H1 (cell line): ENCODE data around the gene CBL. TPM values are rescaled to one million over a fixed set of nuclear protein-coding genes. Genes with fewer than 3 reads are reported as not detected.

Source experiments
- CTCF ChIA-PET: fragments of 300-600 bp; sonication (Branson Sonifier 250); formaldehyde crosslinking; loops from one replicate; lab custom pipeline; 2021; ENCODE audit not compliant: partially characterized antibody; lab: Charles Lee
- POLR2A ChIA-PET: fragments of 300-600 bp; sonication (Branson Sonifier 250); formaldehyde crosslinking; loops from one replicate; lab custom pipeline; 2021; ENCODE audit warnings: inconsistent platforms; ENCODE audit not compliant: partially characterized antibody; lab: Charles Lee
- DNase-seq, 2 experiments: peaks; one replicate each; pipeline versions ENCODE4 v3.0.0 to v3.0.0-alpha.2; 2010 to 2022; ENCODE audit warnings: low spot score in 2 of 2, low read depth in 1 of 2, mixed read lengths in 1 of 2
- FAIRE-seq: peaks from 2 replicates; lab custom pipeline; 2011; peaks lifted over from hg19 to GRCh38; lab: Jason Lieb, UNC
- H2AFZ ChIP-seq: 2 replicates; pipeline ENCODE4 v1.8.1; 2012; ENCODE audit warnings: low read length, inconsistent platforms
- H2AK5ac ChIP-seq: 2 replicates; pipeline ENCODE4 v1.6.1; 2013; ENCODE audit warnings: low read depth, low read length
- H2BK120ac ChIP-seq: replicated peaks from 2 replicates; pipeline ENCODE3; 2013; ENCODE audit warnings: low read depth, low read length, inconsistent platforms
- H2BK12ac ChIP-seq: 2 replicates; pipeline ENCODE4 v1.6.1; 2013; ENCODE audit warnings: low read depth, low read length
- H2BK15ac ChIP-seq: 2 replicates; pipeline ENCODE4 v1.6.1; 2013; ENCODE audit warnings: low read length
- H2BK20ac ChIP-seq: 2 replicates; pipeline ENCODE4 v1.6.1; 2013; ENCODE audit warnings: low read length
- H2BK5ac ChIP-seq: 2 replicates; pipeline ENCODE4 v1.6.1; 2013; ENCODE audit warnings: low read depth, low read length
- H3K14ac ChIP-seq: 2 replicates; pipeline ENCODE4 v1.6.1; 2013; ENCODE audit warnings: inconsistent platforms; ENCODE audit not compliant: insufficient read length
- H3K18ac ChIP-seq: 2 replicates; pipeline ENCODE4 v1.6.1; 2013; ENCODE audit warnings: low read length; ENCODE audit errors: extremely low read depth
- H3K23ac ChIP-seq: 2 replicates; pipeline ENCODE4 v1.6.1; 2013; ENCODE audit warnings: inconsistent platforms; ENCODE audit not compliant: insufficient read length
- H3K23me2 ChIP-seq: 2 replicates; pipeline ENCODE4 v1.6.1; 2013; ENCODE audit warnings: low read depth, low read length
- H3K27ac ChIP-seq: 2 replicates; pipeline ENCODE4 v1.6.1; 2011; ENCODE audit warnings: low read depth, low read length, inconsistent platforms
- H3K27me3 ChIP-seq, 4 experiments: replicated peaks in 1 of 4; 1 replicate in 1 of 4; 2 replicates in 3 of 4; pipeline versions ENCODE4 v1.6.1 to v1.8.1; 2011 to 2013; ENCODE audit warnings: low read length in 3 of 4, mild to moderate bottlenecking in 3 of 4, inconsistent platforms in 2 of 4, mixed read lengths in 2 of 4, moderate library complexity in 1 of 4; ENCODE audit not compliant: control insufficient read depth in 3 of 4, insufficient read depth in 3 of 4; ENCODE audit errors: extremely low read depth in 1 of 4
- H3K36me3 ChIP-seq, 4 experiments: 2 replicates each; pipeline versions ENCODE4 v1.6.1 to v1.8.1; 2011 to 2013; ENCODE audit warnings: mild to moderate bottlenecking in 4 of 4, low read length in 3 of 4, moderate library complexity in 2 of 4, control low read depth in 1 of 4, inconsistent platforms in 1 of 4; ENCODE audit not compliant: insufficient read depth in 4 of 4, control insufficient read depth in 2 of 4
- H3K4ac ChIP-seq: replicated peaks from 2 replicates; pipeline ENCODE3; 2013; ENCODE audit warnings: low read length, low read depth, mixed read lengths, inconsistent platforms; ENCODE audit not compliant: insufficient read length
- H3K4me1 ChIP-seq, 4 experiments: replicated peaks in 1 of 4; 1 replicate in 1 of 4; 2 replicates in 3 of 4; pipeline versions ENCODE4 v1.6.1 to v1.8.1; 2011 to 2013; ENCODE audit warnings: low read length in 3 of 4, inconsistent platforms in 2 of 4, mixed read lengths in 1 of 4; ENCODE audit not compliant: insufficient read depth in 4 of 4, control insufficient read depth in 3 of 4
- H3K4me2 ChIP-seq, 2 experiments: 2 replicates each; pipeline versions ENCODE4 v1.6.1 to v1.8.1; 2011 to 2013; ENCODE audit warnings: low read depth in 2 of 2, low read length in 2 of 2, control low read depth in 1 of 2, inconsistent platforms in 1 of 2, mild to moderate bottlenecking in 1 of 2; ENCODE audit not compliant: insufficient read depth in 1 of 2
- H3K4me3 ChIP-seq, 4 experiments: fragments of 200-600, 300-600 bp in 1 of 4; sonication (generic), shearing (Covaris generic), sonication (Bioruptor Twin) in 1 of 4; 2 replicates each; pipeline versions ENCODE4 v1.5.1 to v1.8.1; 2011 to 2016; ENCODE audit warnings: low read length in 4 of 4, low read depth in 3 of 4, control low read depth in 2 of 4, inconsistent platforms in 2 of 4, mild to moderate bottlenecking in 2 of 4, mixed read lengths in 1 of 4, moderate library complexity in 1 of 4; ENCODE audit not compliant: insufficient read depth in 2 of 4; ENCODE audit errors: extremely low read depth in 1 of 4
- H3K56ac ChIP-seq: replicated peaks from 2 replicates; pipeline ENCODE3; 2013; ENCODE audit warnings: low read depth, mild to moderate bottlenecking, mixed read lengths, low read length, inconsistent platforms; ENCODE audit not compliant: insufficient read length
- H3K79me1 ChIP-seq: 2 replicates; pipeline ENCODE4 v1.6.1; 2013; ENCODE audit warnings: low read depth, low read length, control low read depth
- H3K79me2 ChIP-seq, 2 experiments: 2 replicates each; pipeline versions ENCODE4 v1.6.1 to v1.8.1; 2012 to 2013; ENCODE audit warnings: low read length in 2 of 2, mild to moderate bottlenecking in 2 of 2, inconsistent platforms in 1 of 2; ENCODE audit not compliant: insufficient read depth in 2 of 2, control insufficient read depth in 1 of 2
- H3K9ac ChIP-seq, 4 experiments: replicated peaks in 1 of 4; 1 replicate in 1 of 4; 2 replicates in 3 of 4; pipeline versions ENCODE4 v1.6.1 to v1.8.1; 2011 to 2013; ENCODE audit warnings: low read depth in 3 of 4, low read length in 3 of 4, control low read depth in 2 of 4, mild to moderate bottlenecking in 2 of 4, moderate library complexity in 2 of 4, inconsistent platforms in 1 of 4; ENCODE audit errors: extremely low read depth in 1 of 4
- H3K9me3 ChIP-seq, 2 experiments: 2 replicates each; pipeline versions ENCODE4 v1.6.1 to v1.8.1; 2012 to 2013; ENCODE audit warnings: mild to moderate bottlenecking in 2 of 2, moderate library complexity in 2 of 2, control low read depth in 1 of 2, inconsistent platforms in 1 of 2, low read depth in 1 of 2, low read length in 1 of 2, mixed read lengths in 1 of 2; ENCODE audit not compliant: insufficient read depth in 2 of 2
- H4K20me1 ChIP-seq, 2 experiments: replicated peaks in 1 of 2; 2 replicates each; pipeline versions ENCODE3 to v1.8.1; 2011 to 2013; ENCODE audit warnings: inconsistent platforms in 2 of 2, low read length in 2 of 2, mild to moderate bottlenecking in 1 of 2; ENCODE audit not compliant: insufficient read depth in 2 of 2, control insufficient read depth in 1 of 2
- H4K5ac ChIP-seq: 2 replicates; pipeline ENCODE4 v1.6.1; 2013; ENCODE audit warnings: low read length, low read depth, mixed read lengths, inconsistent platforms; ENCODE audit not compliant: insufficient read length
- H4K8ac ChIP-seq: 2 replicates; pipeline ENCODE4 v1.8.0; 2013; ENCODE audit warnings: mild to moderate bottlenecking, moderate library complexity, low read length, inconsistent platforms; ENCODE audit not compliant: insufficient read depth; ENCODE audit errors: extremely low read depth
- H4K91ac ChIP-seq: replicated peaks from 2 replicates; pipeline ENCODE3; 2013; ENCODE audit warnings: low read length, mixed read lengths, inconsistent platforms; ENCODE audit not compliant: insufficient read length
- CBX5 ChIP-seq: fragments of 300-800, 300-1000 bp; sonication (generic); IDR thresholded peaks from 2 replicates; pipeline ENCODE4 v1.7.1; 2016; ENCODE audit warnings: antibody characterized with exemption, low read length, low read depth
- EGR1 ChIP-seq: IDR thresholded peaks from 2 replicates; pipeline ENCODE4 v1.6.1; 2011; ENCODE audit warnings: low read depth, low read length, borderline replicate concordance
- POLR2AphosphoS5 ChIP-seq: IDR thresholded peaks from 2 replicates; pipeline ENCODE4 v1.6.1; 2011; ENCODE audit warnings: low read depth, low read length
- SIN3A ChIP-seq, 2 experiments: IDR thresholded peaks in 1 of 2; conservative IDR thresholded peaks in 1 of 2; 2 replicates each; pipeline ENCODE4 v1.6.1; 2011 to 2012; ENCODE audit warnings: low read length in 2 of 2, improper control_type of control experiment in 1 of 2, low read depth in 1 of 2, mild to moderate bottlenecking in 1 of 2
- WGBS, 2 experiments: shearing (Covaris generic) in 1 of 2; methylation state at CpG; one replicate each; pipeline versions ENCODE4 v1.1.6 to v1.1.7; 2013 to 2015; ENCODE audit warnings: low lambda C conversion rate in 2 of 2, mixed read lengths in 2 of 2, inconsistent platforms in 1 of 2, low coverage in 1 of 2, missing lambda C conversion rate in 1 of 2; ENCODE audit not compliant: insufficient replicate concordance in 2 of 2, insufficient coverage in 1 of 2, insufficient read length in 1 of 2; ENCODE audit errors: extremely low coverage in 1 of 2, missing lambda C conversion rate in 1 of 2; 5-methylcytosine and 5-hydroxymethylcytosine counted together
- polyA plus RNA-seq, 7 experiments: library from polyadenylated mRNA; depleted of rRNA in 3 of 7; stranded (reverse) in 5 of 7; unstranded in 2 of 7; fragments of >200 nt in 5 of 7; fragments of 200-250 nt in 2 of 7; gene quantifications; 1 replicate in 5 of 7; 2 replicates in 1 of 7; 4 replicates in 1 of 7; pipeline versions ENCODE4 v1.2.1 to v1.2.3, GENCODE V29; 2011 to 2013; ENCODE audit warnings: missing spikeins in 2 of 7, mixed read lengths in 2 of 7
- total RNA-seq: library from RNA; stranded (reverse); fragmentation: NEBNext Ultra II Directional; extraction: Animal tissue kit (Norgen Biotek cat#: 25700); gene quantifications from 2 replicates; pipeline ENCODE4 v1.2.1, GENCODE V29; 2021
- TF ChIP-seq, protein P1 (sequence below): IDR thresholded peaks from 2 replicates; pipeline ENCODE4 v1.6.1; 2011; ENCODE audit warnings: low read depth, mild to moderate bottlenecking, low read length; ENCODE audit not compliant: insufficient read depth

CBL gene
- total and polyA plus RNA-seq, 2 of the 8 experiments (the other 6 are each of a cell fraction or from before 2014, with no cell fraction given), result 23.1 to 57.8 TPM

DNA sequence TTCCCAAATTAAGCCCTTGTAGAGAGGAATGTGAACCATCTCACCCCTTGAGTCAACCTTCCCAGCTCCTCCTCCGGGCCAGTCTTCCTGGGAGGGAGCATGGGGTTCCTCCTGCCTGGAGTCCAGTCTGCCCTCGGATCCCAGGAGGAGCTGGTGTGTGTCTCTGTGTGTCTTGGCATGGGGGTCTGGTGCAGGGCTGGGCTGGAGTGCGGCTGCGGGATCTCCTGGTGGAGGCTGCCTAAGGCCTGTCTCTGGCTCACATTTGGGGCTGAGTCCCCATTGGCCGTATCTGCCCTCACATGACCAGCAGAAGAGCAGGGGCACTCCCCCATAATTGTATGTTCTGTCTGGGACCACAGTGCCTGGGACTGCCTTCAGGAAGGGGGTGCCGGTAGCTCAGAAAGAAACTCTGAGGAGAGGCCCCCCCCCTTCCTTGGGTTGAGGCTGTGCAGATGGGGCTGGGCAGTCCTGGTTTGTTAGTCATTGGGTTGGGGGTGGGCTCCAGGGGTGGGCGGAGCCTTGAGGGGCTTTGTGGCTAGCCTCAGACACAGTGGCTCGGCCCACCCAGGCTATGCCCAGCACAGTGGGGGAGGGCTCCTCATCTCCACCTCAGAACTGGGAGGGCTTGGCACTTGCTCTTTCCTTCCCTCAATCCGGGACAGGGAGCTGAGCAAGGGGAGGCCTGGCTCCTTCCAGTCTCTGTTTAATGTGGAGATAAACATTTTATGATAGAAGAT, 131.6 kb downstream of the CBL start:
- Histone ChIP-seq H3K23me2 (peaks cover 20% of the 10 kb centered on the region; the same call in 1 of the 2 replicates), H3K27me3 (peaks cover 12 to 41% (median 33%) of the 10 kb centered on the region in 4 experiments), H3K79me2 (peaks cover 5 to 26% of the 10 kb centered on the region in 2 experiments; a peak in 3 of 4 replicates), H3K14ac (no peak overlapping the region), H3K79me1 (peaks cover 12% of the 10 kb centered on the region), H3K4me2 (peak overlapping the region; percentile 56 to 76), H4K5ac (peak overlapping the region; percentile 84), H4K20me1 (peaks cover 3 to 16% of the 10 kb centered on the region in 2 experiments), H4K91ac (peak overlapping the region; percentile 67), H2BK20ac (no peak overlapping the region), H3K23ac (no peak overlapping the region), H2BK5ac (peak overlapping the region; percentile 76), H3K36me3 (peaks cover 0 to 6% (median 2%) of the 10 kb centered on the region in 4 experiments; a peak in 1 of 8 replicates), H2BK15ac (peak overlapping the region; percentile 83; the same call in 1 of the 2 replicates), H3K4ac (peak overlapping the region; percentile 13), H3K9ac (no peak overlapping the region), H2AK5ac (no peak overlapping the region), H2BK120ac (peak overlapping the region; percentile 72), H3K4me1 (peaks cover 5 to 38% (median 28%) of the 10 kb centered on the region in 4 experiments), H4K8ac (peak overlapping the region; percentile 62; the same call in 1 of the 2 replicates), H3K27ac (peak overlapping the region; percentile 64; the same call in 1 of the 2 replicates), H3K56ac (no peak overlapping the region), H2BK12ac (0 out of 2 replicates have a peak overlapping the region, but pooled peaks have one; percentile 42), H3K4me3 (peak overlapping the region in 3 of 4 experiments; percentile 15 to 69 (median 30); a peak in 4 of 8 replicates), H3K18ac (peak overlapping the region; percentile 88), H2AFZ (no peak overlapping the region; the same call in 1 of the 2 replicates), H3K9me3 (no peaks in the 10 kb centered on the region)
- DNase-seq, result peak in 1 of 2 experiments; percentile 80
- FAIRE-seq, result peak; percentile 28
- POLR2A ChIA-PET, result interaction anchor here (0.9 to 3.4 kb wide), 20 partner anchors 10 to 253 kb away, joined by 3 to 29 read pairs (median 4); partner anchors contain the start of genes DPAGT1, HMBS and MCAM
- CTCF ChIA-PET, result interaction anchor here (0.5 to 20.0 kb wide), 36 partner anchors 10 to 752 kb away, joined by 3 to 463 read pairs (median 4); partner anchors contain the start of genes CBL, MCAM, NLRX1 and USP2
- WGBS, 2 experiments, result 32% methylated on average over 7 of the region's 9 CpGs; no CpG with 5 or more reads in 1 of the 2 experiments
- peak; percentile 79 for TF ChIP-seq POLR2AphosphoS5
- TF ChIP-seq SIN3A (conservative IDR thresholded peaks at IDR 0.05 in 1 of 2, IDR thresholded peaks at IDR 0.05 in 1 of 2; ENCODE audit: low read depth in 1 of 2, low read length in 2 of 2), result no peak
- no peak for TF ChIP-seq CBX5
- TF ChIP-seq, protein P1, sequence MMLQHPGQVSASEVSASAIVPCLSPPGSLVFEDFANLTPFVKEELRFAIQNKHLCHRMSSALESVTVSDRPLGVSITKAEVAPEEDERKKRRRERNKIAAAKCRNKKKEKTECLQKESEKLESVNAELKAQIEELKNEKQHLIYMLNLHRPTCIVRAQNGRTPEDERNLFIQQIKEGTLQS, result 0 out of 2 replicates have a peak, but pooled peaks have one; percentile 20
- TF ChIP-seq EGR1, result no peak
